ENCODE data around the gene PIGC. TPM values are rescaled to one million over a fixed set of nuclear protein-coding genes. Genes with fewer than 3 reads are reported as not detected.
A peak's percentile ranks its signal among the peaks of the same experiment; 100 is the strongest.

The PIGC gene
- total RNA-seq, 1 donor from 2014 or later: 21.3 TPM

DNA sequence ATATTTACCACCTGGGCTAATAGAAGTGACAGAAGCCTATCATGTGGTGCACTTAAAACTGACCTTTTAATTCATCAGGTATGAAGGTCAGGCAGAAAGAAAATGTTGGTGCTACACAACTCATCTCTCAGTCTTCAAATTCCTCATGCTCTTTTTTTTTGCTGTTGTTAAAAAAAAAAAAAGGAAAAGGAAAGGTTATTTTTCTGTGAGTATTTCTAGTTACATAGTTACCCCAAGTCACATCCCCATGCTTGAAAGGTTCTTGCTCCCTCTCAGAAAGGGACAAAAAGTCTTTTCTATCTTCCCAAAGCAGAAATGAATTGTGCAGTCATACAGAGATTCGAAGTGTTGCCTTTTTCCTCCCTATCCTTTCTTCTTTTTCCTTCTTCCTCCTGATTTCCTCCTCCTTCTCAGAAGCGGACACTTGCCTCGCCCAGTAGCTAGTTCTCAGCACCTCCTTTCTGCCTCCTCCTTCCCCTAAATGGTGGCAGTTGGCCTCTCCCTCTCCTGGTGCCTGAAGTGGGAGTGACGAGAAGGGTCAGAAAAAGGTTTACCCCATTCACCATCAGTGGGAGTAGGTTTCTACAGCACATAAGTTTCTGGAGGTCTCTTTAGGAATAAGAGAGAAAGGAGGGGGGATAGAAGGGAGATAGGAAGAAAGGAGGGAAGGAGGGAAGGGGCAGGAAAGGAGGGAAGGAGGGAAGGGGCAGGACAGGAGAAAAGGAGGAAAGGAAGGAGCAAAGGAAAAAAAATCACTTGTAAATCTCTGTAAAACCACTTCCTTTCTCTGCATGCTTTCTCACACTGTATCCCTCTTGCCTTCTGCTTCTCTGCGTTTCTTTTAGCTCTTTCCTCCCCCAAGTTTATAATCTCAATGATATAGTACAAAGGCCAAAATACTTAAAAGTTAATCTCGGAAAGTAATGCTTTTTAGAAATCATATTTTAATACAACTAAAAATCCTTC is 43.8 kb downstream of the PIGC start:
- no peak for DNase-seq (ENCODE audit: low read depth)

DNA sequence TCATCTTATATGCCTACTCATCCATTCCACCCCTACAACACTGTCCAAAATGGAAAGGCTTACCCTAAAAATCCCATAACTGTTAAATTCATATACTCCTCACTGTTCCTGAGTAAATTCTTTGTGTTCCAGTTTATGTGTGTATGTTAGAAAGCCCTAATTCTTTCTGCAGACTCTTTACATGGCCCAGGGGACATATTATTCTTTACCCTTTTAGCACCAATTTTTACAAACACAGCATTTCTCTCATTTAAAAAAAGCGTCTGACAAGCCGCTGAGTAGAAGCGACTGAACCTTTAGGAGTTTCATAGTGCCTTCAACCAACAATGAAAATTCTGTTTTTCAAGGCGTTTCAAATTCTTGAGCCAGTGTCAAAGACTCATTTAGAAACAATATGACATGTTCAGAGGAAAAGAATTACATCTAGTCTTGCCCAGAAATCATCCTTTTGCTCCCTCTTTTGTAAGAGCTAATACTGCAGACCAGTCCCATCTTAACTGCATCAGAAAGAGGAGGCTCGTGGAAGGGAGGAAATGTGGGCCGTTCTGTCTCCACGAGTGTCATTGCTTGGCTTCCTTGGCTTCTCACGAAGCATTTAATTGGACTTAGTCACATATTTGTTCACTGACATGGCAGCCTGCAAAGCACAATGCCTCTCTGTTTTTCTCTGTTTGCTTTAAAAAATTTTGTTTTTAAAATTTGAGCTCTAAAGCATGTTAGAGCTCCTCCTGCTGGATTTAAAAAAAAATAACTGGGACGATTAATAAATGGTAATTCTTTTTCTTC is 44.7 kb downstream of the PIGC start:
- peak; percentile 87 for DNase-seq (ENCODE audit: low read depth)

DNA sequence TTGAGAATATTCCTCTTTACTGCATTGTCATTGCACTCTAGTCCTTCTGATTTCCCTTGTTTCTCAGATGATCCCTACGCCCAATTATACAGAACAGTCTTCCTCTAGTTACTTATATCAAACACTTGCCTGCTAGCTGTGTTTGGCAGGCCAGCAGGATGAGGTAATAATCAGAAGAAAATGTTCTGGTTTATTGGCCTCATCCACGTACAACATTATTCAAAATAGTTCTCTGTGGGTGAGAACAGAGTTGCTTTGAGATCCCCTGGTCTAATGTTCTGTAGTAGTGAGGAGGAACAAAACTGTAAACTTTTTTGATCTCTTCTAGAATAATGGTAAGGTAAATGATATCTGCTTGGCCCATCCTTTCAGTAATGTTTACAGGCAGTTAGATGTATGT is 45.7 kb downstream of the PIGC start:
- no peak for DNase-seq (ENCODE audit: low read depth)

DNA sequence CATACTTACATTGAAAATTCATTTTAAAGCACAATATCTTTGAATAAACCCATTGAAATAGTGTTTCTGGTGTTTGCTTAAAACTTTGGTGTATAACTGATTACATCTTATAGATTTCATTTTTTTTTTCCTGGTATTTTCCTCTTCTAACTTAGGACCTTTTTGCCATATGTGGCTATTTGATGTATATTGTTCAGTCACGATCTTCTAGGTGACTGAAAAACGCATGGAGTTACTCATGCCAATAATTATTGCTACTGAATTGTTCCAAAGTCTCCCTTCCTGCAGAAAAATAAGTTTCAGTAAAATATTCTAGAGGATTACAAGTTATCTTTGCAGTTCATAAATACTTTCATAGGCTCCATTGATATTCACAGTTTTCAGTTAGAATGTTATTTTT is 46.2 kb downstream of the PIGC start:
- no peak for DNase-seq (ENCODE audit: low read depth)

DNA sequence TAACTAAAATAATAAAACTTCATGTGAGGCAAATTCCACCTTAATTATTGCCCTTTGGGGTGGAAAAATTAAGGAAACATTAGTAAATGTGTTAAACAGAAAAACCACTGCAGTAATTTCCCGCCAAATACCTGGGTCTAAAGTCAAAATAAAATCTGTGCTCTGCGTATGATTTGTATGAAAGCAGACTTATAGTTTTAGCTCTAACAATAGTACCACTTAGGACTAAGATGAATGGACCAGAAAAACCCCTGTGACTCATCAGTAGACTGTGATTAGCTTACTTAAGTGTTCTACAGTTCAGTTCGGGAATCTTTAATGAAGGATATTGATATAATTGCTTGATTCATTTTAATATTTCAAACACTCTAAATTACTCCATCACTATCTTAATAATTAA is 46.6 kb downstream of the PIGC start:
- no peak for DNase-seq (ENCODE audit: low read depth)

DNA sequence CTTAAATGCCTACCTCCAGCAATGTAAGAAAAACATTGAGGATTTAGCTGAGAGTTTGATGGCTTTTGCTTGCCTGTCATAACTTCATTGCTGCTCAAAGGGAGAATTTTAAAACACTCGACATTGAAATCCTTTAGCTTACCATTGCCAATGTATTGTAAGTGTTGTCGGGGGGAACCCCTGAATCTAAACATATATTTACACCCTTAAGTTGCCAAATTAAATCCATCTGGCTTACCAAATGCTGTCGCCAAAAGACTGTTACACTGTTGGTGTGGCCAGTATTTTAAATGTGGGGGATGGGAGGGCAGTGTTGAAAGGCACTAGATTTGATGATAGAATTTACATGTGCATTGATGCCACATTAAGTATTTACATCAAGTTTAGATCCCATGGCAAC is 48.3 kb downstream of the PIGC start:
- no peak for DNase-seq (ENCODE audit: low read depth)

DNA sequence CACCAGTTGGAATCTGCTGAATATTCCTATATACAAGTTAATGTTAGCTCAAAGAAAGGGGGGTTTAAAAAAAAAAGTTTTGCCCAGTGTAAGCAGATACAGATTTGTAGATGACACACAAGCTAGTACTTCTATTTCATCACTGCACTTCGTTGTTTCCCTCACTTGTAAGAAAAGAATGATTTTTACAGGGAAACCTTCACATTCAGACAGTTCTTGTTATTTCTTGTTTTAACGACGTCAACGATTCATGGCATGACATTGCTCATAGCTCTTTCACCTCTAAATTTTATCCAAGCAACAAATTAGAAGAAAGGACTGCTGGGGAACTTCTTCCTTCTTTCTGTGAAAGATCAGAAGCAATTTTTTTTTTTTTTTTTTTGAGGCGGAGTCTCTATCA is 49.1 kb downstream of the PIGC start:
- no peak for DNase-seq (ENCODE audit: low read depth)

DNA sequence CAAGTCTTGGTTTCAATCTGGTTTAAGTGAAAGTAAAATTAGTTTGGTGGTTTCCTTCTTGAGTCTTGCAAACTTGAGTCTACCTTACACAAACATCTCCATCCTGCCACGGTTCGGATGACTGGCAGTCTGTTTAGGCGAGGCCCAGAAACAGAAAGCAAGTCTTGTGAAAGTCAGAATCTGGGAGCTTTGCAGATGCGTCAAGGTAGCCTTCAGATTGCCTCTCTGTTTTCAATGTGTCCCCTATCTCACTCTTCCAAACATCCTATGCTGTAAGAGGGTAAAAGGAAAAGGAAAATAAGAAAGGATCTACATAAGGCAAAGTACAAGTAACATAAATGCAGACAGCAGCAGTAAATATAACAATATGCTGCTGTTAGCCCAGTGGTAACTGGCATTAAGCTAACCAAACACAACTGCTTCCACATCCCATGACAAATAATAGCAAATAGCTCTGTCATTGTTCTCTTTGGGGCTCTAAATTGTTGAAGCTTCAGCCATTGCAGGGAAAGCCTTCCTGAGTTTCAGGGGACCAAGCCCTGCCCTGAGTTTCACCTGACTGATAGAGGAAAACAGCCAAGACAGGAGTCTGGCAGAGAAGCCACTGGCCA is 49.6 kb downstream of the PIGC start:
- no peak for DNase-seq (ENCODE audit: low read depth)

DNA sequence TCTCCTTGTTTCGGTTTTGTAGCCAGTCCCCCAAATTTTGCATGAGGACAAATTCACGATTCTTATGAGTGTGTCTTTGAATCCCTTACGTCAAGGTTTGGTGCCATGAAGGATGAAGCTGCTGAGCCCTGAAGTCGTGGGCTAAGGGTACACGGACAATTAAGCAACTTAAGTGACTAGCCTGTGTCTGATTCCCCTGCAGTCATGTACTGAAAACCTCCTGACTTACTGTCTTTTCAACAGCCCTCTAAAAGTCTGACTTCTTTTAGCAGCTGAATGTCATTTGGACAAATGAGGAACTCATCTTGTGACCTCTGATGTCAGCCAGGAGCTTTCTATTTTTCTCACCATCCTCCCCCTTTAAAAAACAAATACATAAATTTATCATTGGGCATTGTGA is 50.5 kb downstream of the PIGC start:
- DNase-seq (ENCODE audit: low read depth): peak; percentile 63

DNA sequence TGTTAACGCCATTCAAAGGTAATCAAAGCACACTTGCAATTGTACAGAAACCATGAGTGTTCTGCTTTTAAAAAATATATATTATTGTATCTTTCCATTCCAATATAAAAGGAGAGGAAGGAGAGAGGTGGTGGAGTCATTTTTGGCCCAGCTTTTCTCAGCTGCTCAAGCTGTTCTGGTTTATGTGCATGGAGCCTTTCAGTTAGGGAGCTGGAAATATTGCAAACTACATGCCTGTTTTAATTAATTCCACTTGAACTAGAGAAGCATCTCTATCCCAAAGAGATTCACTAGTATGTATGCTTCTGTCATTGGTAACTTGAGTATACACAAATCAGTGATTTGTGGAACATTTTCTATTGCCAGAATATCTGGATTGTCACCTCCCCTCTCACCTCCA is 51.9 kb downstream of the PIGC start:
- DNase-seq (ENCODE audit: low read depth): no peak

Other genes starting within 250 kb of the PIGC start
- gene C1orf105, start 23.4 kb downstream of the PIGC start, total RNA-seq: 133 and 144 TPM in 2 replicates
- gene SUCO, start 89.1 kb upstream of the PIGC start, total RNA-seq: 36.3 and 36.8 TPM in 2 replicates
- gene FASLG, start 215.0 kb upstream of the PIGC start, total RNA-seq: not detected in 2 replicates